Stomach (tissue), 9 donors: ENCODE data around the gene C15orf61. TPM values are rescaled to one million over a fixed set of nuclear protein-coding genes. Genes with fewer than 3 reads are reported as not detected.

Experiments used
- DNase-seq, 2 donors: peaks; one replicate each; pipeline versions ENCODE4 v3.0.0 to v3.0.0-alpha.2; 2013 to 2019
- H3K27ac ChIP-seq, 5 donors: fragments of 200-600 bp in 4 of 5; sonication (generic) in 4 of 5; one replicate each; pipeline ENCODE4 v1.5.1; 2013 to 2019; ENCODE audit warnings: mild to moderate bottlenecking in 1 of 5, moderate library complexity in 1 of 5
- H3K27me3 ChIP-seq, 3 donors: fragments of 200-600 bp; sonication (generic); one replicate each; pipeline ENCODE4 v1.5.1; 2017 to 2019; ENCODE audit warnings: mixed run types in 1 of 3
- H3K36me3 ChIP-seq, 4 donors: fragments of 200-600 bp; sonication (generic); 1 replicate in 3 of 4; 2 replicates in 1 of 4; pipeline ENCODE4 v1.5.1; 2016 to 2019
- H3K4me1 ChIP-seq, 4 donors: fragments of 200-600 bp; sonication (generic); one replicate each; pipeline ENCODE4 v1.5.1; 2016 to 2019
- H3K4me3 ChIP-seq, 4 donors: fragments of 200-600 bp; sonication (generic) in 3 of 4; one replicate each; pipeline ENCODE4 v1.5.1; 2016 to 2019; ENCODE audit warnings: mild to moderate bottlenecking in 1 of 4
- H3K9me3 ChIP-seq, 4 donors: fragments of 200-600 bp; sonication (generic); one replicate each; pipeline ENCODE4 v1.5.1; 2016 to 2019
- CTCF ChIP-seq, 7 experiments: fragments of 450-650 bp in 4 of 7; fragments of 200-600 bp in 3 of 7; sonication (generic) in 3 of 7; IDR thresholded peaks; one replicate each; pipeline ENCODE4 v1.5.1; 2016 to 2019; ENCODE audit warnings: antibody characterized with exemption in 7 of 7, control low read depth in 2 of 7, mild to moderate bottlenecking in 1 of 7
- EP300 ChIP-seq: sonication (generic); formaldehyde crosslinking; IDR thresholded peaks from one replicate; pipeline ENCODE4 v1.6.1; 2017; ENCODE audit warnings: antibody characterized with exemption
- POLR2A ChIP-seq, 4 donors: fragments of 450-650 bp; IDR thresholded peaks; one replicate each; pipeline ENCODE4 v1.6.1; 2016; ENCODE audit warnings: antibody characterized with exemption in 4 of 4, control low read depth in 2 of 4, mild to moderate bottlenecking in 1 of 4, moderate library complexity in 1 of 4
- POLR2AphosphoS5 ChIP-seq, 3 donors: sonication (generic); formaldehyde crosslinking; IDR thresholded peaks; one replicate each; pipeline ENCODE4 v1.6.1; 2016; ENCODE audit warnings: antibody characterized with exemption in 3 of 3
- WGBS, 5 donors: extraction: QIAGEN DNeasy Blood & Tissue Kit in 3 of 5; methylation state at CpG; one replicate each; pipeline versions ENCODE4 v1.1.5 to v1.1.7; 2013 to 2018; 5-methylcytosine and 5-hydroxymethylcytosine counted together
- intact Hi-C: fragments of 100-400 bp; cut with DNase I; formaldehyde crosslinking; loops from one replicate; pipeline ENCODE4 v1.15.1; 2023; ENCODE audit warnings: low total_unique reads
- polyA plus RNA-seq, 3 donors: library from polyadenylated mRNA; stranded (reverse); fragments of 200-250 nt; gene quantifications; one replicate each; pipeline ENCODE4 v1.2.3, GENCODE V29; 2013
- total RNA-seq, 5 donors: library from RNA; depleted of rRNA; stranded (reverse); fragments of >200 nt; gene quantifications; one replicate each; pipeline versions ENCODE4 v1.1.0 to v1.2.3, GENCODE V29; 2014 to 2016
- donor health status: healthy with polysubstance abuse.
- donor health status: Bipolar disorder and iron deficiency.
- donor health status: healthy.

The C15orf61 gene
- total and polyA plus RNA-seq, 8 donors: 0.14 to 19.4 (median 2.1) TPM

GRCh38 chr15:67556976-67557570 is 36.1 kb downstream of the C15orf61 start:
- 70 to 84% (median 82%) methylated on average over 3 of the region's 3 CpGs for WGBS, 5 donors
- TF ChIP-seq CTCF (IDR thresholded peaks at IDR 0.05): no peak
- no peak for TF ChIP-seq POLR2A (IDR thresholded peaks at IDR 0.05)
- TF ChIP-seq EP300: no peak
- TF ChIP-seq POLR2AphosphoS5 (IDR thresholded peaks at IDR 0.05): no peak
- Histone ChIP-seq H3K4me3 (no peak overlapping the region), H3K27ac (no peak overlapping the region), H3K36me3 (peaks cover 3 to 35% (median 10%) of the 10 kb centered on the region in 4 donors), H3K4me1 (no peaks in the 10 kb centered on the region), H3K9me3 (no peaks in the 10 kb centered on the region), H3K27me3 (no peaks in the 10 kb centered on the region)
- intact Hi-C loops: no loop called here
- DNase-seq: no peak

- Histone ChIP-seq H3K9me3 (no peaks in the 10 kb centered on the region), H3K4me1 (no peaks in the 10 kb centered on the region), H3K27me3 (no peaks in the 10 kb centered on the region), H3K36me3 (peaks cover 0 to 30% (median 9%) of the 10 kb centered on the region in 4 donors), H3K4me3 (no peak overlapping the region), H3K27ac (no peak overlapping the region)
- WGBS, 5 donors: 90 to 96% (median 93%) methylated on average over 4 of the region's 4 CpGs
- no peak for TF ChIP-seq POLR2A (IDR thresholded peaks at IDR 0.05)
- TF ChIP-seq EP300: no peak
- no peak for TF ChIP-seq CTCF (IDR thresholded peaks at IDR 0.05)
- TF ChIP-seq POLR2AphosphoS5 (IDR thresholded peaks at IDR 0.05): no peak
- intact Hi-C loops: no loop called here
- no peak for DNase-seq
Observed at GRCh38 chr15:67558502-67558901, 37.6 kb downstream of the C15orf61 start.

- Histone ChIP-seq H3K36me3 (peaks cover 0 to 30% (median 11%) of the 10 kb centered on the region in 4 donors), H3K4me1 (no peaks in the 10 kb centered on the region), H3K27ac (no peak overlapping the region), H3K4me3 (no peak overlapping the region), H3K27me3 (no peaks in the 10 kb centered on the region), H3K9me3 (no peaks in the 10 kb centered on the region)
- TF ChIP-seq POLR2AphosphoS5 (IDR thresholded peaks at IDR 0.05): no peak
- TF ChIP-seq EP300: no peak
- no peak for TF ChIP-seq CTCF (IDR thresholded peaks at IDR 0.05)
- no peak for TF ChIP-seq POLR2A (IDR thresholded peaks at IDR 0.05)
- intact Hi-C loops: no loop called here
- DNase-seq: peak in 1 of 2 donors; percentile 14
- 67 to 85% (median 78%) methylated on average over 1 of the region's 1 CpG for WGBS, 5 donors
Observed at GRCh38 chr15:67559158-67559557, 38.2 kb downstream of the C15orf61 start.

GRCh38 chr15:67559576-67559975 is 38.6 kb downstream of the C15orf61 start:
- H3K9me3 ChIP-seq: no peaks in the 10 kb centered on the region
- 95 to 99% (median 98%) methylated on average over 2 of the region's 2 CpGs for WGBS, 5 donors
- no peak overlapping the region for H3K4me3 ChIP-seq
- peaks cover 0 to 30% (median 11%) of the 10 kb centered on the region in 4 donors for H3K36me3 ChIP-seq
- no peaks in the 10 kb centered on the region for H3K27me3 ChIP-seq
- DNase-seq: no peak
- intact Hi-C loops: no loop called here
- TF ChIP-seq POLR2A (IDR thresholded peaks at IDR 0.05): no peak
- TF ChIP-seq POLR2AphosphoS5 (IDR thresholded peaks at IDR 0.05): no peak
- TF ChIP-seq EP300: no peak
- TF ChIP-seq CTCF (IDR thresholded peaks at IDR 0.05): no peak
- H3K4me1 ChIP-seq: no peaks in the 10 kb centered on the region
- no peak overlapping the region for H3K27ac ChIP-seq
